Kidney (tissue), 14 donors: ENCODE data around the gene C12orf56. TPM values are rescaled to one million over a fixed set of nuclear protein-coding genes. Genes with fewer than 3 reads are reported as not detected.
"Not testable (repeated sequence)": the region's sequence is repeated elsewhere in the genome, so short reads cannot be mapped to it uniquely, and the experiment has no call there.

Experiments
- DNase-seq, 5 donors: peaks; one replicate each; pipeline ENCODE4 v3.0.0-alpha.2; 2013 to 2020
- FAIRE-seq: peaks from 2 replicates; lab custom pipeline; 2012; peaks lifted over from hg19 to GRCh38; lab: Jason Lieb, UNC
- H3K27ac ChIP-seq, 2 donors: one replicate each; pipeline ENCODE4 v1.7.0; 2013; ENCODE audit warnings: low read depth in 2 of 2, low read length in 2 of 2, inconsistent platforms in 1 of 2
- H3K27me3 ChIP-seq: one replicate; pipeline ENCODE4 v1.7.1; 2013; ENCODE audit warnings: low read length, inconsistent platforms; ENCODE audit not compliant: control insufficient read depth, insufficient read depth
- H3K36me3 ChIP-seq, 3 donors: one replicate each; pipeline versions ENCODE4 v1.7.0 to v1.7.1; 2013; ENCODE audit warnings: low read length in 3 of 3, control low read depth in 1 of 3, inconsistent platforms in 1 of 3; ENCODE audit not compliant: insufficient read depth in 3 of 3, control insufficient read depth in 2 of 3
- H3K4me1 ChIP-seq, 3 donors: one replicate each; pipeline versions ENCODE4 v1.7.0 to v1.7.1; 2013; ENCODE audit warnings: low read length in 3 of 3, inconsistent platforms in 1 of 3, low read depth in 1 of 3; ENCODE audit not compliant: control insufficient read depth in 2 of 3, insufficient read depth in 2 of 3
- H3K4me3 ChIP-seq, 3 donors: one replicate each; pipeline versions ENCODE4 v1.7.0 to v1.8.1; 2013; ENCODE audit warnings: low read length in 3 of 3, control low read depth in 1 of 3, inconsistent platforms in 1 of 3
- H3K9ac ChIP-seq, 3 donors: one replicate each; pipeline versions ENCODE4 v1.7.0 to v1.7.1; 2013; ENCODE audit warnings: low read length in 3 of 3, control low read depth in 1 of 3, inconsistent platforms in 1 of 3
- H3K9me3 ChIP-seq, 3 donors: one replicate each; pipeline versions ENCODE4 v1.7.0 to v1.7.1; 2013; ENCODE audit warnings: low read length in 3 of 3, control low read depth in 1 of 3, inconsistent platforms in 1 of 3; ENCODE audit not compliant: control insufficient read depth in 2 of 3, insufficient read depth in 1 of 3
- CTCF ChIP-seq: IDR thresholded peaks from 3 replicates; pipeline ENCODE4 v1.5.1; 2012; ENCODE audit warnings: mild to moderate bottlenecking, moderate library complexity, borderline replicate concordance; ENCODE audit not compliant: insufficient read depth; ENCODE audit errors: extremely low read depth
- intact Hi-C: fragments of 100-400 bp; cut with DNase I; formaldehyde crosslinking; loops from one replicate; pipeline ENCODE4 v1.11.1; 2022
- polyA plus RNA-seq: library from polyadenylated mRNA; stranded (reverse); fragments of 350-450 nt; fragmentation: Illumina TruSeq; extraction: RNeasy Lipid Tissue Mini Kit (QIAGEN cat#74804); gene quantifications from one replicate; pipeline ENCODE4 v1.2.3, GENCODE V29; 2014; ENCODE audit warnings: low read depth, low replicate concordance; ENCODE audit not compliant: insufficient read depth
- total RNA-seq: library from RNA; stranded (reverse); fragmentation: NEBNext Ultra II Directional; extraction: Animal tissue kit (Norgen Biotek cat#: 25700); gene quantifications from one replicate; pipeline ENCODE4 v1.2.1, GENCODE V29; 2021
- donor health status: control.
- donor health status: control.
- donor health status: control.
- donor health status: control.
- donor health status: control.
- donor health status: DM: yes; HTN: yes; CAD: no.
- donor health status: Normal renal cell carcinoma (clear cell type).

Gene C12orf56
- total and polyA plus RNA-seq, 2 donors from 2014 or later: 1.5 to 5.2 TPM

- no peaks in the 10 kb centered on the region for H3K4me1 ChIP-seq
- no peaks in the 10 kb centered on the region for H3K9me3 ChIP-seq
- FAIRE-seq (no peak), DNase-seq (no peak)
- no peak overlapping the region for H3K9ac ChIP-seq
- H3K27me3 ChIP-seq: no peaks in the 10 kb centered on the region
- no peak overlapping the region for H3K27ac ChIP-seq
- no peak for TF ChIP-seq CTCF
- H3K36me3 ChIP-seq: no peaks in the 10 kb centered on the region
- intact Hi-C loops: no loop called here
- no peak overlapping the region for H3K4me3 ChIP-seq
These were observed 27.7 kb downstream of the C12orf56 start for GRCh38 chr12:64362721-64363305.

GRCh38 chr12:64361173-64361572 is 29.4 kb downstream of the C12orf56 start:
- H3K4me1 ChIP-seq, H3K36me3 ChIP-seq, H3K27me3 ChIP-seq, H3K4me3 ChIP-seq, H3K27ac ChIP-seq, FAIRE-seq, H3K9ac ChIP-seq, DNase-seq, intact Hi-C loops, H3K9me3 ChIP-seq: not testable (repeated sequence)

- intact Hi-C loops, H3K4me1 ChIP-seq, H3K4me3 ChIP-seq, DNase-seq, H3K27me3 ChIP-seq, H3K9me3 ChIP-seq, FAIRE-seq, H3K9ac ChIP-seq, H3K36me3 ChIP-seq, H3K27ac ChIP-seq: not testable (repeated sequence)
These were observed 34.3 kb downstream of the C12orf56 start for GRCh38 chr12:64356209-64356608.

GRCh38 chr12:64352181-64352580 is 38.4 kb downstream of the C12orf56 start:
- no peaks in the 10 kb centered on the region for H3K4me1 ChIP-seq
- FAIRE-seq: no peak
- DNase-seq: no peak
- TF ChIP-seq CTCF: no peak
- no peaks in the 10 kb centered on the region for H3K27me3 ChIP-seq
- H3K36me3 ChIP-seq: no peaks in the 10 kb centered on the region
- H3K9me3 ChIP-seq: peaks cover 0 to 11% (median 2%) of the 10 kb centered on the region in 3 donors
- H3K4me3 ChIP-seq: no peak overlapping the region
- no peak overlapping the region for H3K9ac ChIP-seq
- no peak overlapping the region for H3K27ac ChIP-seq
- intact Hi-C loops: no loop called here
